AML-193 (cell line): ENCODE results near the gene NEB.
A peak's percentile ranks its signal among the peaks of the same experiment; 100 is the strongest.
"Not testable (repeated sequence)": the region's sequence is repeated elsewhere in the genome, so short reads cannot be mapped to it uniquely, and the experiment has no call there.

Source experiments
- DNase-seq, 2 experiments: peaks; one replicate each; lab custom pipeline; 2025; lab: John Stamatoyannopoulos, UW

Gene NEB

GRCh38 chr2:151704480-151704961, 29.8 kb downstream of the NEB start:
- not testable (repeated sequence) for DNase-seq

DNA sequence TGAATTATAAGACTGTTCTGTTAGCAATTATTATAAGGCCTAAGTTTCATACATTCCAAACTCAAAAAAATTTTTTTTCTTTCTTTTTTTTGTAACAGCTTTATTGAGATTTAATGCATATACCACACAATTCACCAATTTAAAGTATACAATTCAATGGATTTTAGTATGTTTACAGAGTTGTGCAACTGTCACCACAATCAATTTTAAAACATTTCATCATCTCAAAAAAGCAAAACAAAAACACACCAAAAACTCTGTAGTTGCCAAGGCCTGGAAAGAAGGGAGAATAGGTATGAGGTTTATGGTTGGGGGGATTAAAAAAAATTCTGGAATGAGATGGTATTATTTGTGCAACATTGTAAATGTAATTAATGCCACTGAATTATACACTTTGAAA, 36.1 kb downstream of the NEB start:
- DNase-seq: not testable (repeated sequence)

DNA sequence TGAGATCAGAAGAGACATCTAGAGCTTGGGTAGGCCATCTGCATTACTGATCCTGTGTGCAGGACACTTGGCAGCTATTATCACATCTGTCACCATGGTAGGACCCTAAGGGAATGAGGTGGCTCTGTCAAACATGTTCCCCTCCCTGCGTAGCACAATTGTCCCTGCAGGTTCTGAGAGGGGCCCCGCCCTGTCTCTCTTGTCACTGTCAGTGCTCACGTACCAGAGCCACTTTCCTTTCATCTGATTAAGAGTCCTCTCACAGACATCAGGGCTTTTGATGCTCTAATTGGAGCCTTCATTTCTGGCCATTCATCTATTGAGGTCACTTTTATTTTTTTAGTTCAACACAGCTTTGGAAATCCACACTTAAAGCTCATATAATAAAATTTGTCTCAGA, 38.5 kb downstream of the NEB start:
- no peak for DNase-seq

GRCh38 chr2:151691631-151692030, 42.6 kb downstream of the NEB start:
- DNase-seq: no peak

DNA sequence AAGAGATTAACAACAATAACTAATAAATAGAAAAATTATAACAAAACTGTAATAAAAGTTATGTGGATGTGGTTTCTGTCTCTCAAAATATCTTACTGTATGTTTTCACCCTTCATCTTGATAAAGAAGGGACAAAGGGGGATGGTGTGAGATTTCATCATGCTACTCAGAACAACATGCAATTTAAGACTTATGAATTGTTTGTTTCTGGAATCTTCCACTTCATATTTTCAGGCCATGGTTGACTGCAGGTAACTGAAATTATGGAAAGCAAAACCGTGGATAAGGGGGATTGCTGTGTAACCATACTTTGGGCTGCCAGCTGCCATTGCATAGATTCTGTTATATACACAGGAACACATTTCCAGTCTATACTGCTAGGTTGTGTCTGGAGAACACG, 45.6 kb downstream of the NEB start:
- no peak for DNase-seq

GRCh38 chr2:151682459-151683003, 51.7 kb downstream of the NEB start:
- DNase-seq: no peak

DNA sequence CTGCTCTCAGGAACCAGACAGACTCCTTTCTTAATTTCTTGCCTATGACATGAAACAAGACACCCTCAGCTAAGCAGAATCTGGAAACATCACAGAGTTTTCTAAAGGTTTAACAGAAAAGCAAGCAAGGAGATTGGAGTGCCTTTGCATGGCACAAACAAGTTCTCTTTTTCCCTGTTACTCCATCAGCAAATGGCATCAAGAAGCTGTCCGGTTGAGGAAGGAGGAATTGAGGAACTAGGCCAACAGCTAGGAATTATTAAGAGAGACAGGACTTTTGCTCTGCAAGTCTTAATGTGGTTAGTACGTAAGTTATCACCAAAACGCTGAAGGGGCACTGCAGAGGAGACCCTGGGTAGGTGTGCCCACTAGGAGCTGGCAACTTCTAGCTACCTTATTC, 53.2 kb downstream of the NEB start:
- no peak for DNase-seq

GRCh38 chr2:151679994-151680393, 54.3 kb downstream of the NEB start:
- no peak for DNase-seq

GRCh38 chr2:151678849-151679248, 55.4 kb downstream of the NEB start:
- DNase-seq: no peak

GRCh38 chr2:151673016-151673415, 61.3 kb downstream of the NEB start:
- no peak for DNase-seq

GRCh38 chr2:151672277-151672676, 62.0 kb downstream of the NEB start:
- DNase-seq: no peak

DNA sequence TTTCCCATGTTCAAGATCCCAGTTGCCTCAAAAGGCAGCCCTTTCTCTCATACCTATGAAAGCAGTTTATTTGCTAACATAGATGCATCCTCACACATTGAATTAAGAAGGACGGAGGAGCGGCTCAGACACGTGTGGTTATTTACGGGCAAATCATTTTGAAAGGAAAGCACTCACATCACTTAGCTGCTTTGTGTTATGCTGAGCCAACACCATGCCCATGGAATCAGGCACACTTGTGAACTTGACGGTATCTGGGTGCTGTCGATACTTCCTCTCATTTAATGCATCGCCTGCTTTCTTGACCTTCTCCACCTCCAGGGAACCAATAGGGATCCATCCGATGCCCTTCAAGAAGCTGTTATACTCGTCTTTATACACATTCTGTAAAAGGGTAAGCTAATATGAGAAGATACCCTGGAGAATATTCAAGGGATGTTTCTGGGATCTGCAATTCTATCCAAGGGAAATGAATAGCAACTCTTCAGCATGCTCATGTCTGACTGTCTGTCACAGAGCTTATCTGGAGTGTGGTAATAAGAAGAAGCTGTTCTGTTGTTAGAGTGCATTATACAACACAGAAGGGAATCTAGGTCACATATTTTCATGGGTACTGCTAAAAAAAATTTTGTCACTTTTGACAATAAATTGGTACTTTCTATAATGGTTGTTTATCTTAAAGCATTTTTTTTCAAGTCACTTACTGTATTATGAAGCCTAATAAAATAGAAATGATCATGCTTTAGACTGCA, 63.3 kb downstream of the NEB start:
- DNase-seq: no peak

DNA sequence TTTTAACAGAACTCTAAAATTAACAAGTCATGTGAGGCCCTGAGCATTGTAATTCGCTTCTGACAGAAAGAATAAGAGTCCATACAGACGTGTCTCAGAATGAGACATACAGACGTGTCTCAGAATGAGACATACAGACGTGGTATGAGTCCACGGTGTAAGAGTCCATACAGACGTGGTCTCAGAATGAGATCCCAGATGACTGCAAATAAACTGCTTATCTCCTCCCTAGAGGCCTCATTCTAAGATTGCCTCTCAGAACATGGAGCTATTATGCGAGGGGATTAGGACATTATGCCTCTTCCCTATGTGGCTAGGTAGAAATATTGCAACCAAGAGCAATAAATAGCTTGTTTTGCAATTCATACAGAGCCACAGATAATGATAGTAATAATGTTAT, 63.9 kb downstream of the NEB start:
- no peak for DNase-seq

DNA sequence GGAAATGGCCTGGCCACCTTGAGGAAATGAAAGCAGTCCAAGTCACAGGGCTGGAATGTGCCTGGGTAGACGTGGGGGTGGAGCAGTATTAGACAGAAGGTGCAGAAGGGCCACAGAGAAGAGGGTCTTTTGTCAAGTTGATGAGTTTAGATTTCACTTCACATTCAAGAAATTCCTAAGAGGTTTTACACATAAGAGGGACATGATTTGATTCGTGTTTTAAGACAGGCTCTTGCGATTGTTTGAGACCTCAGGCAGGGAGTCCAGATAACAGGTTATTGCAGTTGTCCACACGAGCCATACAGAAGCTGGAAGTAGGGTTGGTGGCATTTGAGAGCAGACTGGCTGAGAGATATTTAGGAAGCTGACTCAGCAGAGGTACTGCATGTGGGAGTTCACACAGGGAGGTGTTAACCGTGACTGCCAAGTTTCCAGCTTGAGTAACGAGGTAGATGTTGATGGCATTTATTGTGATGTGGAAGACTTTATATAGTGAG, 64.6 kb downstream of the NEB start:
- DNase-seq: no peak

- no peak for DNase-seq
Observed at GRCh38 chr2:151668737-151669136, 65.5 kb downstream of the NEB start.

- DNase-seq: no peak
Observed at GRCh38 chr2:151665959-151666358, 68.3 kb downstream of the NEB start.

DNA sequence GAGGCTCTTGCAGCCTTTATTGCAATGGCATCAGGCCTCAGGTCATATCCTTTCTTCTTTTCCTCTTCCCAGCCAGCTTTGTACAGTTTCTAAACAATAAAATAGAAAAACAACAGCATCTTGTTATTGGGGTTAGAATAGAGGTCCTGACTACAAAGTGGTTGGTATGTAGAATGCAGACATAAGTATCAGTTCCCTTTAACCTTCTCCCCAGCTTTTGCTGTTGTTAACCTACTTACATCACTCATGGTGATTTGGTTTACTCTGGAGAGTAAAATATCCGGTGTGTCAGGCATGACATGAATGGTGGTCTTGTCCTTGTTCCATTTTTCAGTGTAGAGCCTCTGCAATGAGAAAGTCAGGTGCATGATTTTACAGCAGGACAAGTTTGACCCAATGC, 69.8 kb downstream of the NEB start:
- DNase-seq: no peak

GRCh38 chr2:151661625-151662024, 72.7 kb downstream of the NEB start:
- DNase-seq: no peak

- DNase-seq: no peak
Observed at GRCh38 chr2:151658081-151658480, 76.2 kb downstream of the NEB start.

DNA sequence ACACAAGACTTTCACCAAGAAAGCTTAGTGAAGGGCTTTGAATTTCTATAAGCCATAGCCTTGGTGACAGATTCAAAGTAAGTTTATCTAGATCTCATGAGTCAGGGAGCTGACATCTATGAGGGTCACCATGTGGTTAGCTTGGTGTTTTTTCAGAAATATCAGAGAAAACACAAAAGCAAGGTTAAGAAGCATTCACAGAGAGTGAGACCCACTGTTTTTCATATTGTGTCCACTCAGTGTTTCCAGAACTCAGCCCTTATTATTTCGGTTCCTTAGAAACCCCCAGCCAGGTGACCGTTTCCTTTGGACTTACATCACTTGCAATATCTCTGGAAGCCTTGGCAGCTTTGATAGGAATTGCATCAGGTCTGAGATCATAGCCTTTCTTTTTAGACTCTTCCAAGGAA, 76.6 kb downstream of the NEB start:
- no peak for DNase-seq

DNA sequence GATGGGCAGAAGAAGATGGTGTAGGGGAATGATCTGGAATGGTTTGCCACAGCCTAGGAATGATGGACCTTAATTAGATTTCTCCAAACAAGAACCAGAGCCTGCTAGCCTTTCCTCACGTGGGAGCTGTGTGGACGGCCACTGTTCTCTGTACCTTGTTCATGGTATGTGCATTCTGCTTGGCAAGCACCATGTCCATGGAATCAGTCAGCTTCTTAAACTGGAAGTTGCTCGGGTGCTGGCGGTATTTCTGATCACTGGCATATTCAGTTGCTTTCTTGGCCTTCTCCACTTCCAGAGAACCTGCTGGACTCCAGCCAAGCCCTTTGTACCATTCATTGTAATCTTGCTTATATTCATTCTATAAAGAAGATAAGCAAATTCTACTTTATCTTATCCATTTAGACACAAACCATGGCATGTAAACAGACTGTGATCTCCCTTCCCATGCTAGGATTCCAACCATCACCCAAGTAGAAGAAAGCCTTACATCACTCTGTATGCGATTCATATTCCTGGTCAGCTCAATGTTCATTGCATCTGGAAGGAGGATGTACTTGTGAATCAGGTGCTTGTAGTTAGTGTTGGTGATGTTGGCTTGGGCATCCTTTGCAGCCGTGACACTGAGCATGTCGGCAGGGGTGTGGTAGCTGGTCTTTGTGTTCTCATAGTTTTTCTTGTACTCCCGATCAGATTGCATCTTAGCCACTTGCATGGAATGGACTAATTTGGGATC, 78.4 kb downstream of the NEB start:
- DNase-seq: no peak

DNA sequence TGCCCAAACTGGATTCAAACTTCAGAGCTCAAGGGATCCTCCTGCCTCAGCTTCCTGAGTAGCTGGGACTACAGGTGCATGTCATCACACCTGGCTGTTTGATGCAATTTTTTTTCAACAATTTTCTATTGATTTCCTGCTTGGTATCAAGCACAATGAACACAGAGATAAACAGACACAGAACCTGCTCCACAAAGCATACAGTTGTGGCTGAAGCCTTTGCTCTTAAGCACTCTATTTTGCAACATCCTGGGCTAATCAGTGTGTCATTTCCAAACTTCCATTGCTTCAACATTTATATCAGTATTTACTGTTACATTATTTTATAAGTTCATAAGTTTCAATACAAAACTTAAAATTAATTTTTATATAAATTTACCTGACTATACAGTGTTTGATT, 79.4 kb downstream of the NEB start:
- DNase-seq: peak; percentile 54 to 62

- DNase-seq: no peak
Observed at GRCh38 chr2:151654085-151654484, 80.2 kb downstream of the NEB start.
